H1 (cell line): ENCODE measurements around the gene DOCK6. TPM values are rescaled to one million over a fixed set of nuclear protein-coding genes. Genes with fewer than 3 reads are reported as not detected.

ENCODE experiments used
- CTCF ChIA-PET: fragments of 300-600 bp; sonication (Branson Sonifier 250); formaldehyde crosslinking; loops from one replicate; lab custom pipeline; 2021; ENCODE audit not compliant: partially characterized antibody; lab: Charles Lee
- POLR2A ChIA-PET: fragments of 300-600 bp; sonication (Branson Sonifier 250); formaldehyde crosslinking; loops from one replicate; lab custom pipeline; 2021; ENCODE audit warnings: inconsistent platforms; ENCODE audit not compliant: partially characterized antibody; lab: Charles Lee
- DNase-seq, 2 experiments: peaks; one replicate each; pipeline versions ENCODE4 v3.0.0 to v3.0.0-alpha.2; 2010 to 2022; ENCODE audit warnings: low spot score in 2 of 2, low read depth in 1 of 2, mixed read lengths in 1 of 2
- FAIRE-seq: peaks from 2 replicates; lab custom pipeline; 2011; peaks lifted over from hg19 to GRCh38; lab: Jason Lieb, UNC
- H2AFZ ChIP-seq: 2 replicates; pipeline ENCODE4 v1.8.1; 2012; ENCODE audit warnings: low read length, inconsistent platforms
- H2AK5ac ChIP-seq: 2 replicates; pipeline ENCODE4 v1.6.1; 2013; ENCODE audit warnings: low read depth, low read length
- H2BK120ac ChIP-seq: replicated peaks from 2 replicates; pipeline ENCODE3; 2013; ENCODE audit warnings: low read depth, low read length, inconsistent platforms
- H2BK12ac ChIP-seq: 2 replicates; pipeline ENCODE4 v1.6.1; 2013; ENCODE audit warnings: low read depth, low read length
- H2BK15ac ChIP-seq: 2 replicates; pipeline ENCODE4 v1.6.1; 2013; ENCODE audit warnings: low read length
- H2BK20ac ChIP-seq: 2 replicates; pipeline ENCODE4 v1.6.1; 2013; ENCODE audit warnings: low read length
- H2BK5ac ChIP-seq: 2 replicates; pipeline ENCODE4 v1.6.1; 2013; ENCODE audit warnings: low read depth, low read length
- H3K14ac ChIP-seq: 2 replicates; pipeline ENCODE4 v1.6.1; 2013; ENCODE audit warnings: inconsistent platforms; ENCODE audit not compliant: insufficient read length
- H3K18ac ChIP-seq: 2 replicates; pipeline ENCODE4 v1.6.1; 2013; ENCODE audit warnings: low read length; ENCODE audit errors: extremely low read depth
- H3K23ac ChIP-seq: 2 replicates; pipeline ENCODE4 v1.6.1; 2013; ENCODE audit warnings: inconsistent platforms; ENCODE audit not compliant: insufficient read length
- H3K23me2 ChIP-seq: 2 replicates; pipeline ENCODE4 v1.6.1; 2013; ENCODE audit warnings: low read depth, low read length
- H3K27ac ChIP-seq: 2 replicates; pipeline ENCODE4 v1.6.1; 2011; ENCODE audit warnings: low read depth, low read length, inconsistent platforms
- H3K27me3 ChIP-seq, 4 experiments: replicated peaks in 1 of 4; 1 replicate in 1 of 4; 2 replicates in 3 of 4; pipeline versions ENCODE4 v1.6.1 to v1.8.1; 2011 to 2013; ENCODE audit warnings: low read length in 3 of 4, mild to moderate bottlenecking in 3 of 4, inconsistent platforms in 2 of 4, mixed read lengths in 2 of 4, moderate library complexity in 1 of 4; ENCODE audit not compliant: control insufficient read depth in 3 of 4, insufficient read depth in 3 of 4; ENCODE audit errors: extremely low read depth in 1 of 4
- H3K36me3 ChIP-seq, 4 experiments: 2 replicates each; pipeline versions ENCODE4 v1.6.1 to v1.8.1; 2011 to 2013; ENCODE audit warnings: mild to moderate bottlenecking in 4 of 4, low read length in 3 of 4, moderate library complexity in 2 of 4, control low read depth in 1 of 4, inconsistent platforms in 1 of 4; ENCODE audit not compliant: insufficient read depth in 4 of 4, control insufficient read depth in 2 of 4
- H3K4ac ChIP-seq: replicated peaks from 2 replicates; pipeline ENCODE3; 2013; ENCODE audit warnings: low read length, low read depth, mixed read lengths, inconsistent platforms; ENCODE audit not compliant: insufficient read length
- H3K4me1 ChIP-seq, 4 experiments: replicated peaks in 1 of 4; 1 replicate in 1 of 4; 2 replicates in 3 of 4; pipeline versions ENCODE4 v1.6.1 to v1.8.1; 2011 to 2013; ENCODE audit warnings: low read length in 3 of 4, inconsistent platforms in 2 of 4, mixed read lengths in 1 of 4; ENCODE audit not compliant: insufficient read depth in 4 of 4, control insufficient read depth in 3 of 4
- H3K4me2 ChIP-seq, 2 experiments: 2 replicates each; pipeline versions ENCODE4 v1.6.1 to v1.8.1; 2011 to 2013; ENCODE audit warnings: low read depth in 2 of 2, low read length in 2 of 2, control low read depth in 1 of 2, inconsistent platforms in 1 of 2, mild to moderate bottlenecking in 1 of 2; ENCODE audit not compliant: insufficient read depth in 1 of 2
- H3K4me3 ChIP-seq, 4 experiments: fragments of 200-600, 300-600 bp in 1 of 4; sonication (generic), shearing (Covaris generic), sonication (Bioruptor Twin) in 1 of 4; 2 replicates each; pipeline versions ENCODE4 v1.5.1 to v1.8.1; 2011 to 2016; ENCODE audit warnings: low read length in 4 of 4, low read depth in 3 of 4, control low read depth in 2 of 4, inconsistent platforms in 2 of 4, mild to moderate bottlenecking in 2 of 4, mixed read lengths in 1 of 4, moderate library complexity in 1 of 4; ENCODE audit not compliant: insufficient read depth in 2 of 4; ENCODE audit errors: extremely low read depth in 1 of 4
- H3K56ac ChIP-seq: replicated peaks from 2 replicates; pipeline ENCODE3; 2013; ENCODE audit warnings: low read depth, mild to moderate bottlenecking, mixed read lengths, low read length, inconsistent platforms; ENCODE audit not compliant: insufficient read length
- H3K79me1 ChIP-seq: 2 replicates; pipeline ENCODE4 v1.6.1; 2013; ENCODE audit warnings: low read depth, low read length, control low read depth
- H3K79me2 ChIP-seq, 2 experiments: 2 replicates each; pipeline versions ENCODE4 v1.6.1 to v1.8.1; 2012 to 2013; ENCODE audit warnings: low read length in 2 of 2, mild to moderate bottlenecking in 2 of 2, inconsistent platforms in 1 of 2; ENCODE audit not compliant: insufficient read depth in 2 of 2, control insufficient read depth in 1 of 2
- H3K9ac ChIP-seq, 4 experiments: replicated peaks in 1 of 4; 1 replicate in 1 of 4; 2 replicates in 3 of 4; pipeline versions ENCODE4 v1.6.1 to v1.8.1; 2011 to 2013; ENCODE audit warnings: low read depth in 3 of 4, low read length in 3 of 4, control low read depth in 2 of 4, mild to moderate bottlenecking in 2 of 4, moderate library complexity in 2 of 4, inconsistent platforms in 1 of 4; ENCODE audit errors: extremely low read depth in 1 of 4
- H3K9me3 ChIP-seq, 2 experiments: 2 replicates each; pipeline versions ENCODE4 v1.6.1 to v1.8.1; 2012 to 2013; ENCODE audit warnings: mild to moderate bottlenecking in 2 of 2, moderate library complexity in 2 of 2, control low read depth in 1 of 2, inconsistent platforms in 1 of 2, low read depth in 1 of 2, low read length in 1 of 2, mixed read lengths in 1 of 2; ENCODE audit not compliant: insufficient read depth in 2 of 2
- H4K20me1 ChIP-seq, 2 experiments: replicated peaks in 1 of 2; 2 replicates each; pipeline versions ENCODE3 to v1.8.1; 2011 to 2013; ENCODE audit warnings: inconsistent platforms in 2 of 2, low read length in 2 of 2, mild to moderate bottlenecking in 1 of 2; ENCODE audit not compliant: insufficient read depth in 2 of 2, control insufficient read depth in 1 of 2
- H4K5ac ChIP-seq: 2 replicates; pipeline ENCODE4 v1.6.1; 2013; ENCODE audit warnings: low read length, low read depth, mixed read lengths, inconsistent platforms; ENCODE audit not compliant: insufficient read length
- H4K8ac ChIP-seq: 2 replicates; pipeline ENCODE4 v1.8.0; 2013; ENCODE audit warnings: mild to moderate bottlenecking, moderate library complexity, low read length, inconsistent platforms; ENCODE audit not compliant: insufficient read depth; ENCODE audit errors: extremely low read depth
- H4K91ac ChIP-seq: replicated peaks from 2 replicates; pipeline ENCODE3; 2013; ENCODE audit warnings: low read length, mixed read lengths, inconsistent platforms; ENCODE audit not compliant: insufficient read length
- CEBPB ChIP-seq: IDR thresholded peaks from 2 replicates; pipeline ENCODE4 v1.6.1; 2012; ENCODE audit warnings: low read depth, low read length
- CHD2 ChIP-seq: IDR thresholded peaks from 2 replicates; pipeline ENCODE4 v1.6.1; 2012; ENCODE audit warnings: low read length, improper control_type of control experiment
- KDM4A ChIP-seq: IDR thresholded peaks from one replicate; pipeline ENCODE4 v1.7.1; 2012; ENCODE audit warnings: low read depth, mild to moderate bottlenecking, moderate library complexity, low read length, inconsistent platforms; ENCODE audit not compliant: severe bottlenecking
- NANOG ChIP-seq: IDR thresholded peaks from 2 replicates; pipeline ENCODE4 v1.6.1; 2011; ENCODE audit warnings: low read length, low read depth, mild to moderate bottlenecking, inconsistent platforms; ENCODE audit not compliant: insufficient read depth, poor library complexity, severe bottlenecking
- POLR2AphosphoS5 ChIP-seq: IDR thresholded peaks from 2 replicates; pipeline ENCODE4 v1.6.1; 2011; ENCODE audit warnings: low read depth, low read length
- RBBP5 ChIP-seq: IDR thresholded peaks from 2 replicates; pipeline ENCODE4 v1.7.1; 2012; ENCODE audit warnings: low read depth, mild to moderate bottlenecking, inconsistent platforms, low read length, moderate library complexity, borderline replicate concordance
- SP1 ChIP-seq: IDR thresholded peaks from 2 replicates; pipeline ENCODE4 v1.6.1; 2011; ENCODE audit warnings: low read depth, low read length
- TAF1 ChIP-seq: IDR thresholded peaks from 2 replicates; pipeline ENCODE4 v1.6.1; 2011; ENCODE audit warnings: mild to moderate bottlenecking, low read depth, low read length
- WGBS, 2 experiments: shearing (Covaris generic) in 1 of 2; methylation state at CpG; one replicate each; pipeline versions ENCODE4 v1.1.6 to v1.1.7; 2013 to 2015; ENCODE audit warnings: low lambda C conversion rate in 2 of 2, mixed read lengths in 2 of 2, inconsistent platforms in 1 of 2, low coverage in 1 of 2, missing lambda C conversion rate in 1 of 2; ENCODE audit not compliant: insufficient replicate concordance in 2 of 2, insufficient coverage in 1 of 2, insufficient read length in 1 of 2; ENCODE audit errors: extremely low coverage in 1 of 2, missing lambda C conversion rate in 1 of 2; 5-methylcytosine and 5-hydroxymethylcytosine counted together
- polyA plus RNA-seq, 7 experiments: library from polyadenylated mRNA; depleted of rRNA in 3 of 7; stranded (reverse) in 5 of 7; unstranded in 2 of 7; fragments of >200 nt in 5 of 7; fragments of 200-250 nt in 2 of 7; gene quantifications; 1 replicate in 5 of 7; 2 replicates in 1 of 7; 4 replicates in 1 of 7; pipeline versions ENCODE4 v1.2.1 to v1.2.3, GENCODE V29; 2011 to 2013; ENCODE audit warnings: missing spikeins in 2 of 7, mixed read lengths in 2 of 7
- total RNA-seq: library from RNA; stranded (reverse); fragmentation: NEBNext Ultra II Directional; extraction: Animal tissue kit (Norgen Biotek cat#: 25700); gene quantifications from 2 replicates; pipeline ENCODE4 v1.2.1, GENCODE V29; 2021

The DOCK6 gene
- total and polyA plus RNA-seq, 2 of the 8 experiments (the other 6 are each of a cell fraction or from before 2014, with no cell fraction given) = 25.5 to 54.7 TPM

DNA sequence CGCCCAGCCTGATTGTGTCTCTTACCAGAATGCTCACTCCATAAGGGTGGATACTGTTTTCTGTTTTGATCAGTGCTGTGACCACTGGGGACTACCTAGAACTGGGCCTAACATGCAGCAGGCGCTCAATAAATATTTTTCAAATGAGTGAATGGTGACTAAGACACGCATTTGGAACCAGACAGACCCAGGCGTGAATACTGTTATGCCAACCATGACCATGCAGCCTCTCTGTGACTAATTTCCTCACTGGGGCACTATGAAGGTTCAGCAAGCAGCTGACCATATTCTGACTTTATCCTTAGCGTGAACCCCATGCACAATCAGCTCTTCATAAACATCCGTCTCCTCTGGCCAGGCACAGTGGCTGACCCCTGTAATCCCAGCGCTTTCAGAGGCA lies 93.8 kb downstream of the DOCK6 start:
- DNase-seq = no peak
- TF ChIP-seq TAF1 (no peak), KDM4A (no peak), POLR2AphosphoS5 (no peak), CHD2 (no peak), NANOG (no peak), CEBPB (no peak), SP1 (no peak), RBBP5 (no peak)

More for the DNA sequence above, 93.8 kb downstream of the DOCK6 start:
- no peaks in the 10 kb centered on the region for H3K23me2 ChIP-seq
- FAIRE-seq = no peak
- no peak overlapping the region for H2BK120ac ChIP-seq
- no peaks in the 10 kb centered on the region for H3K79me2 ChIP-seq
- H4K8ac ChIP-seq = no peak overlapping the region
- no peak overlapping the region for H3K4me3 ChIP-seq
- no peak overlapping the region for H3K18ac ChIP-seq
- no peak overlapping the region for H2BK20ac ChIP-seq
- H2BK15ac ChIP-seq = no peak overlapping the region
- no peak overlapping the region for H3K27ac ChIP-seq
- H3K36me3 ChIP-seq = peaks cover 0 to 18% (median 10%) of the 10 kb centered on the region in 4 experiments; a peak in 7 of 8 replicates
- no peak overlapping the region for H3K14ac ChIP-seq
- no peaks in the 10 kb centered on the region for H3K27me3 ChIP-seq
- H3K79me1 ChIP-seq = no peaks in the 10 kb centered on the region
- no peak overlapping the region for H2AFZ ChIP-seq
- H2AK5ac ChIP-seq = no peak overlapping the region
- no peak overlapping the region for H4K91ac ChIP-seq
- 92% methylated on average over 7 of the region's 7 CpGs; no CpG with 5 or more reads in 1 of the 2 experiments for WGBS, 2 experiments
- no peak overlapping the region for H4K5ac ChIP-seq
- no peak overlapping the region for H3K56ac ChIP-seq
- no peaks in the 10 kb centered on the region for H3K9me3 ChIP-seq
- H2BK12ac ChIP-seq = no peak overlapping the region
- H2BK5ac ChIP-seq = no peak overlapping the region
- no peaks in the 10 kb centered on the region for H3K4me1 ChIP-seq
- ChIA-PET POLR2A (interaction anchor here (0.6 to 2.6 kb wide), 4 partner anchors 13 to 27 kb away, joined by 3 to 6 read pairs (median 4); partner anchors contain the start of gene SPC24), CTCF (interaction anchor here (1.0 to 1.4 kb wide), 2 partner anchors 30 to 43 kb away, joined by 3 to 5 read pairs; no protein-coding TSS in a partner anchor)
- H4K20me1 ChIP-seq = peaks cover 0 to 3% of the 10 kb centered on the region in 2 experiments
- no peak overlapping the region for H3K23ac ChIP-seq
- H3K4me2 ChIP-seq = no peak overlapping the region
- no peak overlapping the region for H3K4ac ChIP-seq
- H3K9ac ChIP-seq = no peak overlapping the region
